NT2/D1 (cell line): Measurements from ENCODE around the gene GGNBP2.

Experiments
- SUZ12 ChIP-seq: IDR thresholded peaks from 2 replicates; pipeline ENCODE4 v1.6.1; 2011; ENCODE audit not compliant: insufficient read length, insufficient read depth; ENCODE audit errors: extremely low read depth
- YY1 ChIP-seq: IDR thresholded peaks from 2 replicates; pipeline ENCODE4 v1.6.1; 2011; ENCODE audit not compliant: insufficient read length, insufficient read depth
- ZNF274 ChIP-seq: IDR thresholded peaks from 2 replicates; pipeline ENCODE4 v1.6.1; 2011; ENCODE audit warnings: mild to moderate bottlenecking, low read depth, low read length

- TF ChIP-seq SUZ12 = no peak
- no peak for TF ChIP-seq ZNF274
- TF ChIP-seq YY1 = no peak
Measured at GRCh38 chr17:36627101-36627500, 82.4 kb downstream of the GGNBP2 start.
